GM12864 (cell line): ENCODE measurements around the gene AOAH.
"Not testable (repeated sequence)": the region's sequence is repeated elsewhere in the genome, so short reads cannot be mapped to it uniquely, and the experiment has no call there.

Experiments used
- DNase-seq: peaks from one replicate; pipeline ENCODE4 v3.0.0-alpha.2; 2011; ENCODE audit warnings: low read depth
- H3K4me3 ChIP-seq: 2 replicates; pipeline ENCODE4 v1.5.1; 2011; ENCODE audit warnings: mild to moderate bottlenecking, low read depth, low read length, control low read depth
- TF ChIP-seq, protein P1 (sequence below): IDR thresholded peaks from 2 replicates; pipeline ENCODE4 v1.5.1; 2011; ENCODE audit warnings: low read depth, mild to moderate bottlenecking, moderate library complexity, low read length, control low read depth, inconsistent platforms; ENCODE audit errors: missing control alignments

Gene AOAH

DNA sequence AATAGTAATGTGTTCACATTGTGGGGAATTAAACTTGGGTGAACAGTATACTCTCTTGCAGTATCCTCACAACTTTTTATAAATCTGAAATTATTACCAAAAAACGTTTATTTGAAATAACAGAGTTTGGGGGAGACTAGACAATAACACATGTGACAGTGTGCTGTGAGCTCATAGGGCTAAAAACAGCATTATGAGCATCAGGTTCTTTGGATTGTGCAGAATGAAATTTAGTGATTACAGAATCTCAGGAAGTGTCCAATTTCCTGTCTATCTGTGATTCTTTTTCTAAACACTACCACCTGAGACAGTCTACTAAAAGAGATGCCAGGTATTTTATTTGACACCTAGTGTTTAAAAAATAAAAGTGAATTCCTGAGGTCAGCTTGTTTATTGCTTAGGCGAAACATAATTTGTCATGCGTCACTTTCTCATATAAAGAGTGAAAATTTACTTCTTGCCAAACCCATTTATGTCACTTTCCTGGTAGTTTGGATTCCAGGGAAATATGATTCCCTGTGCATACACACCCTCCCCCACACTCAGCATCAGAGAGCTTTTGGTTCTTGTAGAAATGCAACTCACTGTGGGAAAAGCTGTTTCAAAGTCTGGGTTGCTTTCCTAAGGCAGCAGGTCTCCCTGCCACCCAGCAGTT is 71.2 kb downstream of the AOAH start:
- TF ChIP-seq, protein P1, sequence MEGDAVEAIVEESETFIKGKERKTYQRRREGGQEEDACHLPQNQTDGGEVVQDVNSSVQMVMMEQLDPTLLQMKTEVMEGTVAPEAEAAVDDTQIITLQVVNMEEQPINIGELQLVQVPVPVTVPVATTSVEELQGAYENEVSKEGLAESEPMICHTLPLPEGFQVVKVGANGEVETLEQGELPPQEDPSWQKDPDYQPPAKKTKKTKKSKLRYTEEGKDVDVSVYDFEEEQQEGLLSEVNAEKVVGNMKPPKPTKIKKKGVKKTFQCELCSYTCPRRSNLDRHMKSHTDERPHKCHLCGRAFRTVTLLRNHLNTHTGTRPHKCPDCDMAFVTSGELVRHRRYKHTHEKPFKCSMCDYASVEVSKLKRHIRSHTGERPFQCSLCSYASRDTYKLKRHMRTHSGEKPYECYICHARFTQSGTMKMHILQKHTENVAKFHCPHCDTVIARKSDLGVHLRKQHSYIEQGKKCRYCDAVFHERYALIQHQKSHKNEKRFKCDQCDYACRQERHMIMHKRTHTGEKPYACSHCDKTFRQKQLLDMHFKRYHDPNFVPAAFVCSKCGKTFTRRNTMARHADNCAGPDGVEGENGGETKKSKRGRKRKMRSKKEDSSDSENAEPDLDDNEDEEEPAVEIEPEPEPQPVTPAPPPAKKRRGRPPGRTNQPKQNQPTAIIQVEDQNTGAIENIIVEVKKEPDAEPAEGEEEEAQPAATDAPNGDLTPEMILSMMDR: no peak
- no peak overlapping the region for H3K4me3 ChIP-seq
- DNase-seq: no peak

DNA sequence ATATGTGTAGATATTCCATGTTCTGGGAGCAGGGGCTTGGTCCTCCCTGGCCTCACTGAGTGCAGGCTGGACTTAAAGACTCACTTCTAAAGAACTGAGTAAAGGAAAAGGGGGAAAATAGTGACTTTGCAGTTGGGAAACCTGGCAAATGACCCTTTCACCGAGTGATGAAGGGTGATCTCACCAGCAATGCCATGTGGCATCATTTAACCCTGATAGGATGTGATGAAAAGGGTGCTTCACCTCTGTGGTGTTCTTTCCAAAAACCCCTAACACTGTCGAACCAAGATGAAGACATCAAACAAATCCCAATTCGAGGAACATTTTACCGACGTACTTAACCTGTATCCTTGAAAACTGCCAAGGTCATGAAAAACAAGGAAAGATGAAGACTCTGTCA is 71.9 kb downstream of the AOAH start:
- H3K4me3 ChIP-seq: no peak overlapping the region
- DNase-seq: no peak
- TF ChIP-seq, protein P1: no peak

DNA sequence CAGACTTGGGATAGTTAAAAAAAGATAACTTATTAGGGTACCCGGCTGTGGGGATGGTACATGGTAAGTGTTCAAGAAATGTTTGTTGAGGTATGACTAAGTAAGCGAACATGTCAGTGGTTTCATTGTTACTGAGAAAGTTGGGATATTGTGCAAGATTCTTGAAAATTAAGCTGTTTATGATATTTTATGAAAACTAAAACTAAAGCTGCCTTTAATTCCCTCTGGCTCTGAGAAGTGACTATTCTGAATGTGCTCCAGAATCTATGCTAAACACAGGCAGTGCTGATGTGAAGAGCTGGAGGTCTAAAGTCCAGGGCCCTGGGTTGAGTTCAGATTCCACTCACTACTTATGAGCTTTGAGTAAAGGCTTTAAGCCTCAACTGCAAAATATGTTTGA is 72.9 kb downstream of the AOAH start:
- no peak overlapping the region for H3K4me3 ChIP-seq
- TF ChIP-seq, protein P1: no peak
- DNase-seq: no peak

DNA sequence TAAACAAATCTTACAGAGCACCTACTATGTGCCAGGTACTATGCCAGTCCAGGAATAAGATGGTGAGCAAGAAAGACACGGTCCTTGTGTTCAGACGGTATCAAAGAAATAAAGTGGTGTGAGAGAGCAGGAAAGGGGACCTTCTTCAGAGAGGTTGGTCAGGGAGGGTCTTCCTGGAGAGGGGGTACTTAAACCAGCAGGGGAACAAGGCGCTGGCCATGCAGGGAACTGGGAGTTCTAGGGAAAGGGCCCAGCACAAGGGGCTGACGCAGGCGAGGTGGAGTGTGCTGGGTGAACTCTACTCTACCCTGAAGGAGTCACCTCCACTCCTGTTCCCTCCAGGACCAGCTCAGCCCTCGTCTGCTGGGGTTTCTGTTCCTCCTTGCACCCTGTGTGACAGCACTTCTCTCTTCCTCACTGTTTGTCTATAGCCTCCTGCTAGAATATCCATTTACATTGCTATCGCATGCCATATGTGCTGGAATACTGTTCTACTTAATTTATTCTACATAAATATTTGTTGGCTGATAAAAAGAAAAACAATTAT is 73.5 kb downstream of the AOAH start:
- no peak for DNase-seq
- TF ChIP-seq, protein P1: no peak
- no peak overlapping the region for H3K4me3 ChIP-seq

DNA sequence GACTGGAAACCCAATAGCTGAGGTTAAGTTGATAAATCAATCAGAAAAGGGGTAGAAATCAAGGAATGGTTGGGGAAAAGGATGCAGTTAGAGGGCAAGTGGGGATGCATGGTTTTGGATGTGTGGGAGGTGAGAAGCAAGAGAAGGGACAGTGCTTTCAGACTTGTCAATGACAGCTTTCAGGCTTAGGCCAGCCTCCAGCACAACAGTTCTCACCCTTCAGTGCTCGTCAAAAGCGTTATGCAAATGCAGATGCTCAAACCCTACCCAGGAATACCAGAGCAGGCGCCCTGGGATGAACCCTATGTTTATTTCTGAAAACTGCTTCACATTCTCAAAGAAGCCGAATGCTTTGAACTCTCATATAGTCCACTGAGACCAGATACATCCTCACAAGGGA is 74.0 kb downstream of the AOAH start:
- no peak for DNase-seq
- H3K4me3 ChIP-seq: no peak overlapping the region
- TF ChIP-seq, protein P1: no peak

DNA sequence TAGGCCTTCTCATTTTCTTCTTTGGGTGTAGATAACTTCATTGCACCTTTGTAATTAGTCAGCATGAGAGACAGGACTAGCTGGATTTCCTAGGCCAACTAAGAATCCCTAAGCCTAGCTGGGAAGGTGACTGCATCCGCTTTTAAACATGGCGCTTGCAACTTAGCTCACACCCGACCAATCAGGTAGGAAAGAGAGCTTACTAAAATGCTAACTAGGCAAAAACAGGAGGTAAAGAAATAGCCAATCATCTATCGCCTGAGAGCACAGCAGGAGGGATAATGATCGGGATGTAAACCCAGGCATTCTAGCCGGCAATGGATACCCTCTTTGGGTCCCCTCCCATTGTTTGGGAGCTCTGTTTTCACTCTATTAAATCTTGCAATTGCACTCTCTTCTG is 75.0 kb downstream of the AOAH start:
- not testable (repeated sequence) for DNase-seq, H3K4me3 ChIP-seq

DNA sequence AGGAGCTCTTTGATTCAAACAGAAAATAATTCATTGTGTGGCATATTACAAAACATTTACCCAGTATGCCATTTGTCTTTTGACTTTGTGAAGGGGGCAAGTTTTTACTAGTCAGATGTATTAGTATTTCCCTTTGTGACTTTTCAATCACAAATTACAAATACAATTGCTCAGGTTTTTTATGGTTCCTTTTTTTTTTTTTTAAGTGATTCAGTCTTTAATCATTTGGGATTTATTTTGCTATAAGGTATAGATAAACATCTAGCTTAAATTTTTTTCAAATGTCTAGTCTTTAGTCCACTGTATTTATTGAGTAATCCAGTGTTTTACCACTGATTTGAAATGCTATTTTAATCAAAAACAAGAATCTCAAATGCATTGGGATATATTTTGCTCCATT is 75.9 kb downstream of the AOAH start:
- TF ChIP-seq, protein P1: no peak
- no peak for DNase-seq
- H3K4me3 ChIP-seq: no peak overlapping the region
